Stimulated activated CD8-positive, alpha-beta memory T cell treated with anti-CD3 and anti-CD28 coated beads, Interleukin-4, amount 100 ng/mL, for 48 hours (primary cell): Measurements from ENCODE around the gene RPS29.

Experiments used
- DNase-seq: peaks from one replicate; pipeline ENCODE4 v3.0.0-alpha.2; 2020

RPS29 gene

DNA sequence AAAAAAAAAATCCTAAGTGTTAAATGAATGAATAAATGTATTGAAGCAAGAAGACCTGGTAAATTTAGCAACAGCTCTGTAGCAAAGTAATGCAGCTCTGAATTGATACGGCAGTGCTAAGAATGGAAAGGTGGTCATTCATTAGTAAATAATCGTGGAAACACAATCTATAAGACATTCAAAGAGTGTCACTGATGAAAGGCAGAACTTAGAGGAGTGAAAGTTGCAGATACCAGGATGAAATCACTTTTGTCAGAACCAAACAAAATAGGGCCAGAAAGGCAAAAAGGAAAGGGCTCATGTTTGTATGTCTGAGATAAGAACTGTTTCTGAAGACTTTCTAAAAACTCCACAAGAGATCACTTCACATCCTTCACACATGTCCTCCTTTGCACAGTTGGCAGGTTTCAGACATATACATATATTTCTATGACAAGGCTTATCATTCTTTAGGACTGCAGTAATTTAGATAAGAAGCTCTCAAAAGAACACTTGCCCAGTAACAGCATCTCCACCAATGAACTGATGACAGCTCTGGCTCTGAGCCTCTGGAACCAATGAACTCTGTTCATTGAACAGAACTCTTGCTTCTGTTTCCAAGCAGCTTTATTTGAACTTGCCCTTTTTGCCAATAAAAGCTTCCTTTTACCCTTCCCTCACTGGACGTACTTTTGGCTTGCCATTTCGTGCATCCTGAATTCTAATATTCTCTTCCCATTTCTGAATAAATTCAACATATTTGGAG lies 8.3 kb upstream of the RPS29 start:
- DNase-seq = no peak

DNA sequence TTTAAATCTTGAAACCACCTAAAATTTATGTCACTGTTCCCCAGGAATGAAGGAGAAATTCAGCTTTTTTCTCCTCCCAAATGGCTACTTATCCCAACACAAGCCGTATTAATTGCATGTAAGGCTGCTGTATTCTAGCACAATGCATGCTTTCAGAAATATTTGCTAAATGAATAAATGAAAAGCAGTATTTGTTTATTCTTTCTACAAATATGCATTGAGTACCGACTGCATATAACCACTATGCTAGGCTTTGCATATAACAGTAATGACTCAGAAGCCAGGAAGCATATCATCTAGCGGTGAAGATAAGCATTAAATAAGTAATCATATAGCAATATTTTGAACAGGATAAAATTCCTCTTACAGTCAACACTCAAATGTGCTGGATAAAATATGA lies 6.8 kb upstream of the RPS29 start:
- no peak for DNase-seq

DNA sequence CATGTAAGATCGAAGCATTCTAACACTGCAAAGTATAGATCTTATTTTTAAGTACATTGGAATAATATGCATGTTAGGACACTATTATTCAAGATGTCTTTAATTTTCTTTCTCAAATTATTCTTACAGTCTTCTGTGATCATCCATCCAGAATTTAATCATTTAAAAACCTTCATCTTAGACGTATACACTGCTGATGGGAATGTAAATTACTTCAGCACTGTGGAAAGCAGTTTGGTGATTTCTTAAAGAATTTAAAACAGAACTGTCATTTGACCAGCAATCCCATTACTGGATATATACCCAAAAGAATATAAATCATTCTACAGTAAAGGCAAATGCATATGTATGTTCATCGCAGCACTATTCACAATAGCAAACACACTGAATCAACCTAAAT lies 3.2 kb upstream of the RPS29 start:
- no peak for DNase-seq

DNA sequence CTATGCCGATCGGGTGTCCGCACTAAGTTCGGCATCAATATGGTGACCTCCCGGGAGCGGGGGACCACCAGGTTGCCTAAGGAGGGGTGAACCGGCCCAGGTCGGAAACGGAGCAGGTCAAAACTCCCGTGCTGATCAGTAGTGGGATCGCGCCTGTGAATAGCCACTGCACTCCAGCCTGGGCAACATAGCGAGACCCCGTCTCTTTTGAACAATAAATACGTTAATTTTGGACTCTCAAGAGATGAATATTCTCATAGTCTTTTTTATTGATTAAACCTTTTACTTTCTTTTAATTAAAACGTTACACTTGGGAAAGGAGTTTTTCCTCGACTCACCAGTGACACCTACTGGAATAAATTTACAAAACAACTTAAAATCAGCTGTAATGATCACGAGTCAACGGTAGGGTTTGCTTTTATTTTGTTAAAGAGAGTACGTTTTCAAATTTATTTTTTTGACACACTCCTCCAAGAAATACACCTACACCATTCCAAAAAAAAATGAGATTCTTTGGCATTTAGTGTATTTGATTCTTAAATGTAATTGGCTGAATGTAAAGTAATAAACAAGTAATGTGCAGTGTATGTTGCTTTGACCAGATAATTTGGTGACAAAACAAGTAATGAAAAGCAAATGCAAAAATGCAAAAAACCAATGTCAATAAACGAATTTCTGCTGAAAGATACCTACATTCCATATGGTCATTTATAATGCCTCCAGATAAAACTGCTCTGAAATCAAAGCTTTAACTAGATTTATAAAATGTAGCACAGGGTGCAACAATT lies 687 bp upstream of the RPS29 start:
- DNase-seq = peak; percentile 69

DNA sequence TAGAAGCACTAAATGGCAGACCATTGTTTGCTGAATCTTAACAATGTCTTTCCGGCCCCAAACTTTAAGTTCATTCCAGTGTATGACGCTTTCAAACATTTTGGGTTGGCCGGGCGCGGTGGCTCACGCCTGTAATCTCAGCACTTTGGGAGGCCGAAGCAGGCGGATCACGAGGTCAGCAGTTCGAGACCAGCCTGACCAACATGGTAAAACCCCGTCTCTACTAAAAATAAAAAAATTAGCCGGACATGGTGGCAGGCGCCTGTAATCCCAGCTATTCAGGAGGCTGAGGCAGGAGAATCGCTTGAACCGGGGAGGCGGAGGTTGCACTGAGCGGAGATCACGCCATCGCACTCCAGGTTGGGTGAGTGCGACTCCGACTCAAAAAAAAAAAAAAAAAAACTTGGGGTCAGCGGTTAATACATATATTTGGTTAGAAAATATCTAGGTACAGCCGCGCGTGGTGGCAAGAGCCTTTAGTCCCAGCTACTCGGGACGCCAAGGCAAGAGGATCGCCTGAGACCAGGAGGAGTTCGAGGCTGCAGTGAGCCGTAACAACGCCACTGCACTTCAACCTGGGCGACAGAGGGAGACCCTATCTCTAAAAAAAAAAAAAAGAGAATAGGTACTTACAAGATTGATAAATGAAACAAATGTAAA lies 1.1 kb downstream of the RPS29 start:
- DNase-seq = peak; percentile 64

DNA sequence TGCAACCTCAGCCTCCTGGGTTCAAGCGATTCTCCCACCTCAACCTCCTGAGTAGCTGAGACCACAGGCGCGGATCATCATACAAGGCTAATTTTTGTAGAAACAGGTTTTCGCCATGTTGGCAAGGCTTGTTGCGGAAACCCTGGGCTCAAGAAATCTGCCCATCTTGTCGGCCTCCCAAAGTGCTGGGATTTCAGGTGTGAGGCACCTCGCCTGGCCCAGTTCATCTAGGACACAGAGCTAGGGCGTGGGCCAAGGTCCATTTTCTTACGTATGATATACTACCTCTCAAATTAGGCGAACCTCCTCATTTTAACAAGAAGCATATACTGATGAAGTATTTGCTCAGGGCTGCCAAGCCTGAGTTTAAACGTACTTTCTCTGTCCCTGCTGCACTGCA lies 2.1 kb downstream of the RPS29 start:
- peak; percentile 36 for DNase-seq

DNA sequence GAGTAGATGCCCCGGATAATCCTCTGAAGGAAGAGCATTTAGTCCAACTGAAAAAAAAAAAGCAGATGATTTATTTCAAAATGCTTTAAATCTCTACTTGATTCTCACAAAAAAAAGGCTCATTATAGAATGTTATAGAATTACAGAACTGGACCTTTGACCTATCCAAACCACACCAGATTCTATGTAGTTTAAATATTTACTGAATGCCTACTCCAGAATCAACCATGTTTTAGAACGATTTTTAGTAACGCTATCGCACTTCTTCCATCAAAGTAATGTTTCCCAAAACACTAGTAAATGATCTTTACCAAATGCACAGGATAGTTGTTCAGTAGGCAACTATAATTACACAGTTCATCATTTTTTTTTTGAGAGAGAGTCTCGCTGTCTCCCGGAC lies 2.6 kb downstream of the RPS29 start:
- no peak for DNase-seq

DNA sequence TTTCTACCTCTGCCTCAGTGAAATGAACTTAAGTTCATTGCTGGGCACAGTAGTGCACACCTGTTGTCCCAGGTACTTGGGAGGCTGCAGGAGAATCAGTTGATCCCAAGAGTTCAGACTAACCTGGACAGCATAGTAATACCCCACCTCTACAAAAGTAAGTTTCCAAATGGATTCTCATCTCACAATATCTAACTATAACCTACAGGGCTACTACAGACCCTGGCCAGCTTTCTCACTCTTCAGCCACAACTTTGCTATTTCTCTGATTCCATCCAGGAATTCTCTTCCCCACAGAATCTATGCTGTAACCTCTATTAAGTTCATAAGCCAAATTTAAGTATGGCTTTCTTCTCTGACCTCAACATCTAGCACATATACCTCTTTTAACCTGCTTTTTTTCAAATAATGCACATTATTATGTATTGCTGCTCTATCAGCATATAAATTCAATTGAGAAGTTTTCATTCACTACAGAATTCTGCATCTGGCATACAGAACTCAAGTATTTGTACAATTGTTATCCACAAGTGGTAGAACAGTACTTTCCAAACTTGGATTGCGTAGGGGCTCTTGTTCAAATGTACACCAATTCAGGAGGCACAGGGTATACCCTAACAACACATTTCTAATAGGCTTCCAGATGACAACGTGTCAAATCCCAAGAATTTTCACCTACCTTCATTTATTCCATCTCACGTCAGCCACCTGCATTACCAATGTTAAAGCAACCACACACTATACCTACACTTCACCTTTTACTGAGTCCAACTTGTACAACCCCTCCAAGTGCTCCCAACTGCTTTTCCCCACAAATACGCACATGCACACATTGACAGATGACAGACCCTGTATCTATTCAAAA lies 3.8 kb downstream of the RPS29 start:
- DNase-seq = no peak

DNA sequence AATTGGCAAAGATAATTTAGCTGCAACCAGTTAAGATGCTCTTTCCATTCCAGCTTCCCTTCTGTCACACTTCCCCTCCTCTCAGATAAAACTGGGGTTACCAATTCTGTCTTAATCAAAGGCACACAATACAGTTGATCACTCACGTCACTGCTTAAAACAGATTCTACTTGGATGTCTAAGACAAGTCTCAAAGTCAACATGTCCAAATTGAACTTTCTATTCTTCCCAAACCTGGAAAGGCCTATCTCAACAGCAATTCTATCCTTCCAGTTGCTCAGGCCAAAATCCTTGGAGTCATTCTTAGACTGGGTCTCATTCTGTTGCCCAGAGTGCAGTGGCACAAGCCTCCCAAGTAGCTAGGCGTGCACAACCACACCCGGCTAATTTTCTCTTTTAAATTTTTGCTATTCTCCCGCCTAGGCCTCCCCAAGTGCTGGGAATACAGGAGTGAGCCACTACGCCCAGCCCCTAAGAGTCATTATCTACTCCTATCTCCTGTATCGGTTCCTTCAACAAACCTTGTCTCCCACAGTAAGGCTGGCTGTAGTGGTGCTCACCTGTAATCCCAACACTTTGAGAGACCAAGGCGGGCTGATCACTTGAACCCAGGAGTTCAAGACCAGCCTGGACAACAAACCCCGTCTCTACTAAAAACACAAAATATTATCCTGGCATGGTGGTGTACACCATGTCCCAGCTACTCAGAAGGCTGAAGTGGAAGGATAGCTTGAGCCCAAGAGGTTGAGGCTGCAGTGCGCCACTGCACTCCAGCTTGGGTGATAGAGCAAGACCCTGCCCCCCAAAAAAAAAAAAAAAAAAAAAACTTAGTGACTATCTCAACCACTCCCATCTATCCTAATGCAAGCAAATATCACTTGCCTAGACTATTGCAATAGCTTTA lies 4.7 kb downstream of the RPS29 start:
- peak; percentile 36 for DNase-seq

DNA sequence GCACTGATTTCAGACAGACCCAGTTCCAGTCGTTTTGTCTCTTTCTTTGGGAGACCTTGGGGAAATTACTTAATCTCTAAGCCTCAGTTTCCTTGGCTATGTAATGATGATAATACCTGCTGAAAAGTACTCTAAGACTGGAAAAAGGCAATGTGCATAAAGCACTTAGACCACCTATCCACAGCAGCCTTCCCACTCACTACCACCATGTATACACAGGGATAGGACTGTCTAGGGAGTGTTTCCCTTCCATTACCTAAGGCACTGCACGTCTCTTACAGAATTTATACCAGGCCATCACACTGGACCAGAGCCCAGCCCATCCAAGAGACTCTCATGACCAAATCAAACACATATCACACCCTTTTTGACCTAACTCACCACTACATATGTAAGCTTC lies 6.3 kb downstream of the RPS29 start:
- DNase-seq = no peak

DNA sequence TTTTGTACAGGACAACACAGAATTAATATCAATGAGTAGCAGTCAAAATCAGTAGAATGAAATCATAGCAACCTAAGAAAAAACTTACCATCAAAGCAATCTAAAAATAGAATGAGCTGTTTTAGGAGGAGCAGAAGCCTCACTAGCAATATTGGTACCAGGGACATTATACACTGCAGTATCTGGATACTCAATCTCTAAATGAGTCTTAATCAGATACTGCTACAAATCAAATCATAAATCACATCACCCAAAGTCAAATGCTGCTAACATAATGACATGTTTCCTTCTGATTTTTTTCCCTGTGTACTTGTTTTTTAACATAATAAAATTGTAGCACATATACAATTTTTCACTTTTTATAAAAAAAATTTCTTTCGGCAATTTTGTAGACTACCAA lies 8.0 kb downstream of the RPS29 start:
- DNase-seq = no peak

DNA sequence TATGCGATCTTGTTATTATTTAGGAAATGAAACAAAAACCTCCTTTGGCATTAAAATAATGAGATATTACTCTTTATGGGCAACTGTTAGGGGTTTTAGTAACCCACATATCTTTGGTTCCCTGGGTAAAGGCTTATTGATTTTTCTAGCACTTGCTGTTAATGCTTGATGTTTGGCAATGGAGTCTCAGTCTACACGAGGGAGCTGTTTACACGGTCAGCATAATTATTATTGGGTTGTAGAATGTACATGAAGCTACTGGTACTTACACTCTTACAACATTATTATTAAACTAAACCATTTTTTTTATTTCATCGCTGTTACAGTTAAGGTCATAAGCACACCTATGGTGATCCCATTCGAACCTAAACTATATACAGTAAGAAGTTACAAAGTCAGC lies 12.1 kb downstream of the RPS29 start:
- DNase-seq = no peak

DNA sequence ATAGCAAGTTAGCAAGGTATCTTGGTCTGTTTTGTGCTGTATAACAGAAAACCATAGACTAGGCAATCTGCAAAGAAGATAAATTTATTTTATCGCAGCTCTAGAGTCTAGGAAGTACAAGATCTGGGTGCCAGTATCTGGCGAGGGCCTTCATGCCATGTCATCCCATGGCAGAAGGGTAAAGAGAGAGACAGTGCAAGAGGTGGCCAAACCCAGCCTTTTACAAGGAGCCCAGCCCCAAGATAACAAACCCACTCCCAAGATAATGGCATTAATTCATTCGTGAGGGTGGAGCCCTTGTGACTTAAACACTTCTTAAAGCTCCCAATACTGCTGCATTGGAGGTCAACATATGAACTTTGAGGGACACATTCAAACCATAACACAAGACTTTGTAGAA lies 16.9 kb downstream of the RPS29 start:
- no peak for DNase-seq

DNA sequence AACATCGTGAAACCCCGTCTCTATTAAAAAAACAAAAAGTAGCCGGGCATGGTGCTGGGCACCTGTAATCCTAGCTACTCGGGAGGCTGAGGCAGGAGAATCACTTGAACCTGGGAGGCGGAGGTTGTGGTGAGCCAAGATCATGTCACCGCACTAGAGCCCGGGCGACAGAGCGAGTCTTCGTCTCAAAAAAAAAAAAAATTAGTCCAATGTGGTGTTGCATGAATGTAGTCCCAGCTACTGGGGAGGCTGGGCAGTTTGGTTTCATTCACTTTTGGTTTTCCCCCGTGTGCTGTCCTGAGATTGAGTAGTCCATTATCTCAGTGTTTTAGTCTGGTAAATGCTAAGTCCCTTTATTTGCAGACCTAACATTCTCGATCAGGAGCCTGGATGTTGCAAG lies 19.5 kb downstream of the RPS29 start:
- DNase-seq = no peak

DNA sequence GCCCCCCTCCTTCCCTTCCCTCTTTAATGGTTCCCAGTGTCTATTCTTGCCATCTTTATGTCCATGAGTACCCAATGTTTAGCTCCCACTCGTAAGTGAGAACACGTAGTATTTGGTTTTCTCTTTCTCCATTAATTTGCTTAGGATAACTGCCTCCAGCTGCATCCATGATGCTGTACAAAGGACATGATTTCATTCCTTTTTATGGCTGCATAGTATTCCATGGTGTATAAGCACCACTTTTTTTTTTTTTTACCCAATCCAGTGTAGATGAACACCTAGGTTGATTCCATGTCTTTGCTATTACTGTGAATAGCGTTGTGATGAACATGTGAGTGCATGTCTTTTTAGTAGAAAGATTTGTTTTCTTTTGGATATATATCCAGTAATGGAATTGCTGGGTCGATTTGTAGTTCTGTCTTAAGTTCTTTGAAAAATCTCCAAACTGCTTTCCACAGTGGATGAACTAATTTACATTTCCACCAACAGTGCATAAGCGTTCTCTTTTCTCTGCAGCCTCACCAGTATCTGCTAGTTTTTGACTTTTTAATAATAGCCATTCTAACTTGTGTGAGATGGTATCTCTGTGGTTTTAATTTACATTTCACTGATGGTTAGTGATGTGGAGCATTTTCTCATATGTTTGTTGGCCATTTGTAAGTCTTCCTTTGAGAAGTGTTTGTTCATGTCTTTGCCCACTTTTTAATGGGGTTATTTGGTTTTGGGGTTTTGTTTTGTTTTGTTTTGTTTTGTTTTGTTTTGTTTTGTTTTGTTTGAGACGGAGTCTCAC lies 26.0 kb downstream of the RPS29 start:
- no peak for DNase-seq

DNA sequence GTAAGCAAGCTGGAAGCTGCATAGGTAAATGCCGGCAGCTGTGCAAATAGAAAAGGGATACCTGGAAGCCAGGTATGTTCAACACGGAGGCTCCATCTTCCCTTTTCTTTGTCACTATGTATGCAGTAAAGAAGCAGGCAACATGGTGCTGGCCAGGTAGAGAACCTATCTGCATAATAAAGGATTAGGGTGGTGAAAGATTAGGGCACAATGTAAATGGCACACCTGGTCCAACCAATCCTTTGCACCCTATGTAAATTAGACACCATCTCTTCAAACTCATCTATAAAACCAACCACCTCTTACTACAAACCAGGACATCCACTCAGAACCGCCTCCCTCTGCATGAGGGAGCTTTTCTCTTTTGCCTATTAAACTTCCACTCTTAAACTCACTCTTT lies 32.3 kb downstream of the RPS29 start:
- no peak for DNase-seq

DNA sequence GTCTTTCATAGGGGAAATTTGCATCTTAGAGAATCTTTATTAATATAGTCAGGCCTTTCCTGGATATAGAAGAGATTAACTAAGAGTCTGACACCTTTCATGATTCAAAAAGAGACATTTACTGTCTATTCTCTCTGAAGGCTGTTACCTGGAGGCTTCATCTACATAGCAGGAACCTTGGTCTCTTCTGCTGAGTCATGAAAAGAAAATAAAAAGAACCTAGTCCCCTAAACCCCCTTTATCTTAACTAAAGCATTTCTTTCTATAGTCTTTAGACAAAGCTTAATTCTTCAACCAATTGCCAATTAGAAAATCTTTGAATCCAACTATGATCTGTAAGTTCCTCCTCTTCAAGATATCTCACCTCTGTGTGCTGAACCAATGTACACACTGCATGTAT lies 33.1 kb downstream of the RPS29 start:
- DNase-seq = no peak

DNA sequence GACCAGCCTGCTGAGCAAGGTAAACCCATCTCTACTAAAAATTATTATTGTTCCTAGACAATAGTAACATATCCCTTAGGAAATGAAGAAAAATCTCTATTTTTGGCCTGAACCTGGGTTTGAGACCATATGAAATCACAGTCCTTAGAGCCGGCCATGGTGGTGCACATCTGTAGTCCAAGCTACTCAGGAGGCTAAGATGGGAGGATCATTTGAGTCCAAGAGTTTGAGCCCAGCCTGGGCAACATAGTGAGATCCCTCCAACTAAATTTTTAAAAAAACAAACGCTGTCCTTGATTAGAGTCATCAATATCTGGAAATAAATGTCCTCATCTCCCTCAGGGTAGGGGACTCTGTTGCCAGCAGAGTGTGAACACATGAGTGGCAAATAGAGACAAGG lies 34.6 kb downstream of the RPS29 start:
- DNase-seq = no peak

DNA sequence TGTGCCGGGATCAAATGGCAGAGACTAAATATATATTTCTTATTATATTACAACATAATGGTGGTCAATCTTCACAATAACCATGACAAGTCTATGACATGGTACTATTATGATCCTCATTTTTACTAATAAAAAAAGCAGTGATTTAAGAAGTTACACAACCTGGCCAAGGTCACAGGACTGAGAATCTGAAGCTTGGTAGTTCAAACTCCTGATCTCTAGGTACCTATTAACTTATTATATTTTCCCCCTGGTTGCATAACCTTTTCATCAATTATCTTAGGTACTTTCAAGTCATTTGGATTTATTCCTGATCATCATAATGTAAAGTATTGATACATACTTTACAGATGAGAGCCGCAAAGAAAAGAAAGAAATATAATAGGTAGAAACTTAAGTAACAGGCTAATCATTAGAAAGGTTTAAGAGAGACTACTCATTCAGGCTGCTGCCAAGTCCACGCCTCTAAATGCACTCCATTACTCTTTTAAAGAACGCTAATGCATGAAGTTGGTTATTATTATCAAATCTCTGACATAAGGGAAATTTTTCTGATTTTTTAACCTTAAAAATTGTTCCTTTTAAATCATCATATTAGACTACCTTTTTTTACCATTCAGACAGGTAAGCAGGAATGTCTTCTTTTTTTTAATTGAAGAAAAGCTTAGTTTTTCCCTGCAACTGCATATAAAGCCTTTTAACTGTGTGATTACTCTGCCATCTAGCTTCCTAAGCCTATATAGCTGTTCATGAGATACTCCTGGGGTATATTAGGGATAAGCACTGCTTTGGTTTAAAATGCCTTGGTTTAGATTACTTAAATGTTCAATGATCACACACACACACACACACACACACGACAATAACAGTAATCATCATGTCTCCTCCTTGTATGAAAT lies 35.6 kb downstream of the RPS29 start:
- DNase-seq = no peak

DNA sequence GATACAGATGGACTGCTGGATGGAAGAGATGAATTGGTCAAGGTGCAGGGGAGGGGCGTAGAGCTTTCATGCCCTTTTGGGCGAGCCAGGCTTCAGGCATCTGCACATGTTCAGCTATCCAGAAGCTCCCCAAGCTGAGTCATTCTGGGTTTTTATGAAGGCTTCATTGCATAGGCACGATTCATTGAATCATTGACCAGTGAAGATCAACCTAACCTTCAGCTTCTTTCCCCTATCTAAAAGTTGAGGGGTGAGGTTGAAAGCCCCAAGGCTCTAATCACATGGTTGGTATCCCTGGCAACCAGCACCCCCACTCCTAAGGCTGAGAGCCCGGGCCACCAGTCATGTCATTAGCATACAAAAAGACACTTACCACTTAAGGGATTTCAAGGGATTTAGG lies 36.3 kb downstream of the RPS29 start:
- no peak for DNase-seq
